ENCODE measurements around the gene LRRC42.
"Not testable (repeated sequence)": the region's sequence is repeated elsewhere in the genome, so short reads cannot be mapped to it uniquely, and the experiment has no call there.

Gene LRRC42

DNA sequence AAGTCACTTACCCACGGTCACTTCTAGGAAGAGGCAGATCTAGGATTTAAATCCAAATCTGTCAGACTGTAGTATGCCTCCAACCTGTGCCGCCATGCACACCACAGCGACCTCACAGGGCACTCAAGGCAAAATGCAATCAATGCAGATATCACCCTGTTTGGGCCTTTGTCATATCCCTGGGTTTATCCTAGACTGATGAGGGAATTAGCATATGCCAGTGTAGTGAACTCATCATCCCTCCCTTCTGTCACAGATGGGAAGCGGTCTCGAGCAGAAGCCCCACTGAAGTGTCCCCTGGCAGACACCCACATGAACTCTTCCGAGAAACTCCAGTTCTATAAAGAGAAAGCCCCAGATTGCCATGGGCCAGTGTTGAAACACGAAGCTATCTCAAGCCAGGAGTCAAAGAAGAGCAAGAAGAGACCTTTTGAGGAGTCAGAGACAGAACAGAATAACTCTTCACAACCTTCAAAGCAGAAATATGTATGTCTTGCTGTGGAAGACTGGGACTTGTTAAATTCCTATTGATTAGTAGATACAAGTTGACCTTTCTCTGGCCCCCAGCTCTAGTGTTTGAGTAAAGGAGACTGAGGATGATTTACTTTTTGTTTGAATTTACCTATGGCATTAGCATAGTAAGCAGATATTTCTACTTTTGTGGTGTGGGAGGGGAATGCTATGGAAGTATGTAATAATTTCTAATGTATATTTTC, 21.4 kb downstream of the LRRC42 start:
- no peak for DNase-seq (ENCODE audit: low read depth in 2 of 2)

DNA sequence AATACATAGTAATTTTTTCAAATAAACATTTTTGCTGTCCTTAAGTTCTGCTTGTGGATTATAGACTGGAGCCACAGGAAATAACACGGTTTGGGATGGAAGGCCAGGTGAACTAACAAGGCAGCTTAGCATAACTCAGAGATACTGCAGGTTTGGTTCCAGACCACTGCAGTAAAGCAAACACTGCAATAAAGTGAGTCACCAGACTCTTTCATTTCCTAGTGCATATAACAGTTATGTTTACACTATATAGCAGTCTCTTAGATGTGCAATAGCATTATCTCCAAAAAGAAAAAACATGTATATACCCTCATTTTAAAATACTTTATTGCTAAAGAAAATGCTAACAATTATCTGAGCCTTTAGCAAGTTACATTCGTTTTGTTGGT, 22.0 kb downstream of the LRRC42 start:
- no peak for DNase-seq (ENCODE audit: low read depth in 2 of 2)

DNA sequence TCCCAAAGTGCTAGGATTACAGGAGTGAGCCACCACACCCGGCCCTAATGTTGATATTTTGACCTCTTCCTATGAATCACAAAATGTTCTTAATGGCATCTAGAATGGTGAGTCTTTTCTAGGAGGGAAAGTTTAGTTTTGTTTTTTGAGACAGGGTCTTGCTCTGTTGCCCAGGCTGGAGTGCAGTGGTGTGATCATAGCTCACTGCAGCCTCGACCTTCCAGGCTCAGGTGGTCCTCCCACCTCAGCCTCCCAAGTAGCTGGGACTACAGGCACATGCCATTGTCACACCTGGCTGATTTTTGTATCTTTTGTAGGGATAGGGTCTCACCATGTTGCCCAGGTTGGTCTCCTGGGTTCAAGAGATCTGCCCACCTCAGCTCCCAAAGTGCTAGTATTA, 23.2 kb downstream of the LRRC42 start:
- not testable (repeated sequence) for DNase-seq (ENCODE audit: low read depth in 2 of 2)

DNA sequence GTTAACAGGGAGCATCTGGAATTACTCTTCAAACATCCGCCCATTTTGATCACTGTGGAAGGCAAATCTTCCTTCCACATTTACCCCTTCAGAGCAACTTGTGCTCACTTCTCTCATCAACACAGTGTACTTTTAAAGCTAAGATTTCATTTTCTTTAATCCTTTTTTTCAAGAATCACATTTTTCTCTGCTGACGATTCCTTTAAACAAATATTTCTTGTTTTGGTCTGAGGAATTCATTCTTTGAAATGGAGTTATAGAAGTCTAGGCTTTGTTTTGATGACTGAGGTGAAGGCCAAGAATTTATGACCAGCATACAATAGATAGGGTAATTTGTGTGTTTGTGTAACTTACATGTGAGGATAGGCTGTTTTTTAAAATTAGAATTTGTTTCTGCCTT, 25.6 kb downstream of the LRRC42 start:
- DNase-seq (ENCODE audit: low read depth in 2 of 2) = no peak

DNA sequence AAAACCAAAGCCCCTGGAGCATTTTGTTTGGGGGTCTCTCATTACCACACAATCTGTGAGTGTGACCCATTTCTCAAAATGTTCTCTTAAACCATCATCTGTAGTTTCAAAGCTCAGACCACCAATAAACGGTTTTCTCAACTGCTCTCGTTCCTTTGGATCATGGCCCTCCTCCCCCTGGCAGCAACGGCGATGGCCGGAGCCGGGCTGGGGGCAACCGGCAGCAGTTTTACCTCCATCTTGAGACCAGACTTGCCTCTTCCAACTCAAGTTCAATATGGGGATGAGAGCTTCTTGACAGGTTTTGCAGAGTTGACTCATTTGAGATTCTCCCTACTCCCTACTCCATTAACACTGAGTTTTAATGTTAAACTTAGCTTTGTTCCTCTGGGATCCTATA, 29.7 kb downstream of the LRRC42 start:
- no peak for DNase-seq (ENCODE audit: low read depth in 2 of 2)

DNA sequence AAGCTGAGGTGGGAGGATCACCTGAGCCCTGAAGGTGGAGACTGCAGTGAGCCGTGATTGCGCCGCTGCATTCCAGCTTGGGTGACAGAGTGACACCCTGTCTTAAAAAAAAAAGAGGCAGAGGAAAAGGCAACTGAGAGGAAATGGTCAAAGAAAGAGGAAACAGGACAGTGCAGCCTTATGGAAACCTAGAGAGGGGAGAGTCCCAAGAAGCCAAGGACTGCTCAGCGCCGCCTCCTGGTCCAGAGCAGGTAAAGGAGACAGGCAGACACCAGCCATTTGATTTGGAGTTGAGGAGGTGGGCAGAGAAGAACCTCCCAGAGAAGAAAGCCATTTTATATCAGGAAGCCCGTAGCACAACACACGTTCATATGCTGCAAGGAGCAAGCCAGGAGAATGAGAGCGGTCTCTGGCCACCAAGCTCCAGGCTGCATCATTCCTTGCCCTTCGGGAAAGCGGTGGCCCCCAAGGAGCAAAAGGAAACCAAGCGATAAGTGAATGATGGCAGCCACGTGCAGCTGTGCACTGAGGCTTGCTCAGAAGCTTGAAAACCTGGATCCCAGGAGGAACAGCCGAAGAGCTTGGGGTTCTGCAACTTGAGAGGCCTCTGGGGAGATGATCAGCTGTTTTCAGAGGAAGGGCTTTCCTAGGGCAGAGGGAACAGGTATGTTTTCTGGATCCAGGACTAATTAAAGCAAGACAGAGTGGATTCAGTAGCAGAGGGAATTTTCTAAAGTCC, 33.7 kb downstream of the LRRC42 start:
- no peak for DNase-seq (ENCODE audit: low read depth in 2 of 2)

DNA sequence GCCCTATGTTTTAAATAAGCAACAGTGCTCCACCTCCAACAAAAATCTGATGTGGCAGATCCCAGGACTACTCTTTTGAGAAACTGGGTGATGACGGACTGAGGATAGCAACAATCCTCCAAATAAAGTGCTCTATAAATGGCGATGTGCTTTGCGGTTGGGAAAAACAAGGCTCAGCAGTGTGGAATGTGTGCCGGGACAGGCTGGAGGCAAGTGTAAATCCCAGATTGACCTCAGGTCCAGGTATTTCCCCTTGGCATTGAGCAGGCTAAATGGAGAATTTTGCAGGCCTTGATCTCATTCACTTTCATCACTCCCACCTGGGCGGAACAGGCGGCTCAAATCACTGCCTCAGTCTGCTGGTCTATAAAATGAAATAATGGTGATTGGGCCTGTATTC, 35.1 kb downstream of the LRRC42 start:
- no peak for DNase-seq (ENCODE audit: low read depth in 2 of 2)

DNA sequence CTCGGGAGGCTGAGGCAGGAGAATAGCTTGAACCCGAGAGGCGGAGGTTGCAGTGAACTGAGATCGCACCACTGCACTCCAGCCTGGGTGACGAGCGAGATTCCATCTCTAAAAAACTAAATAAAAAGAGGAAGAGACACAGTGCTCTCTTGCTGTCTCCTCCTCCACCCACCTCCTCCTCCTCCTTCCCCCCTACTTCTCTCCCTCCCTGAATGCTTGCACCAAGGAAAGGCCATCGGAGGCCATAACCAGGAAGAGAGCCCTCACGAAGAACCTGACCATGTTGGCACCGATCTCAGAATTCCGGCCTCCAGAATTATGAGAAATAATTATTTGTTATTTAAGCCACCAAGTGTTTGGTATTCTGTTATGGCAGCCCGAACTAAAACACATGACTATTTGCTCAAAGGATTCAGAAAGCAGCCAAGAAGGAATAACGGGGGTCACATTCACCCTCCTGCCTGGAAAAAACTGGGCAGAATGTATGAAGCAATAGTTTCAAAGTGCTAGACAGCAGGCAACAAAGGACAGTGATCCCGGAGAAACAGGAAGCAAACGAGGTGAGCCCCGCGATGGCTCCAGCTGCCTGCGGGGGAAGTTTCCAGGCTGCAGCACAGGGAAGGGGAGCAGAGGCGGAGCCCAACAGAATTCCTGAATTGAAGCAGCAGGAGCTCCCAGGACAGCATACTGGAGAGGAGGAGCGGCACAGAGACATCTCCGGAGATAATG, 36.0 kb downstream of the LRRC42 start:
- DNase-seq (ENCODE audit: low read depth in 2 of 2) = no peak

DNA sequence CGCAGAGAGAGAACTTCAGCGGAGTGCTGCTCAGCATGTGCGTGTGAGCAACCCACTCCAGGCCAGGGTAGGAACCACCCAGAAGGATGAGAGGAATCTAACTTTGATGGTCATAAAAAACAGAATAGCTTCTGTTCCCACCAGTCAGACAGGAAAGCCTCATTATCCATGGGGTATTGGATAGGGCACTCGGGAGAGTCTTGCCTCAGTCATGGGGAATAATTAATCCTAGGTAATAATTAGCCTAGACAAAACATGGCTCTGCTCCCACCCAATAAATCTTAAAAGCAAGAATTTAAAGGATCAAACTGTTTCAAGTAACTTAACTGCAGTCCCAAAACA, 36.6 kb downstream of the LRRC42 start:
- DNase-seq (ENCODE audit: low read depth in 2 of 2) = no peak

DNA sequence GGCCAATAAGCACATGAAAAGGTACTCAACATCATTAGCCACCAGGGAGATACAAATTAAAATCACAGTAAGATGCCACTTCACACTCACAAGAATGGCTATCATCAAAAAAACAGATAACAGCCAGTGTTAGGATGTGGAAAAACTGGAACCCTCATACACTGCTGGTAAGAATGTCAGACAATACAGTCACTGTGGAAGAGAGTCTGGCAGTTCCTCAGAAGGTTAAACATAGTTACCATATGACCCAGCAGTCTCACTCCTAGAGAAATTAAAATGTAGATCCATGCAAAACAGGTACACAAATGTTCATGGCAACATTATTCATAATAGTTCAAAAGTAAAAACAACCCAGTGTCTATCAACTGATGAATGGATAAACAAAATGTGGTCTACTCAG, 38.6 kb downstream of the LRRC42 start:
- DNase-seq (ENCODE audit: low read depth in 2 of 2) = no peak

DNA sequence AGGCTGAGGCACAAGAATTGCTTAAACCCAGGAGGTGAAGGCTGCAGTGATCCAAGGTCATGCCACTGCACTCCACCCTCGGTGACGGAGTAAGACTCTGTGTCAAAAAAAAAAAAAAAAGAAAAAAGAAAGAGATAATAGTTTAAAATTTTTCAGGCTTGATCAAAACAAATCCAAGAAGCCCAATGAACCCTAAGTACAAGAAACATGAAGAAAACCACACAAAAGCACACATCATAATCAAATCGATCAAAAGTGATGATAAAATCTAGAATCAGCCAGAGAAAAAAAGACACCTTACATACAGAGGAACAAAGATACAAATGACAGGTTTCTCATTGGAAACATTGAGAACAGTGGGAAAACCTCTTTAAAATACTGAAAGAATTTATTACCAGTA, 40.3 kb downstream of the LRRC42 start:
- no peak for DNase-seq (ENCODE audit: low read depth in 2 of 2)

DNA sequence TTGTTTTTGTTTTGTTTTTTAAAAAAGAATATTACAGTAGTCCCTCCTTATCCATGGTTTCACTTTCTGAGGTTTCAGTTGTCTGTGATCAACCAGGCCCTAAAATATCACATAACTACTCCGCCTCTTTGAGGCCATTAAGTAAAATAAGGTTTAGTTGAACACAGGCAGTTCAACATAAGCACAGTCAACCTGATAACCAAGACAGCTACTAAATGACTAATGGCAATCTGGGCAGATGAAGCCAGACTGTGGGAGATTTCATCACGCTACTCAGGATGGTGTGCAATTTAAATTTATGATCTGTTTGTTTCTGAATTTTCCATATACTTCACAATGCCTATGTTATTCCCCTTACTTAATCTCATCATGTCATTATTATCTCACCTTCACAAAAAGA, 41.7 kb downstream of the LRRC42 start:
- DNase-seq (ENCODE audit: low read depth in 2 of 2) = no peak

DNA sequence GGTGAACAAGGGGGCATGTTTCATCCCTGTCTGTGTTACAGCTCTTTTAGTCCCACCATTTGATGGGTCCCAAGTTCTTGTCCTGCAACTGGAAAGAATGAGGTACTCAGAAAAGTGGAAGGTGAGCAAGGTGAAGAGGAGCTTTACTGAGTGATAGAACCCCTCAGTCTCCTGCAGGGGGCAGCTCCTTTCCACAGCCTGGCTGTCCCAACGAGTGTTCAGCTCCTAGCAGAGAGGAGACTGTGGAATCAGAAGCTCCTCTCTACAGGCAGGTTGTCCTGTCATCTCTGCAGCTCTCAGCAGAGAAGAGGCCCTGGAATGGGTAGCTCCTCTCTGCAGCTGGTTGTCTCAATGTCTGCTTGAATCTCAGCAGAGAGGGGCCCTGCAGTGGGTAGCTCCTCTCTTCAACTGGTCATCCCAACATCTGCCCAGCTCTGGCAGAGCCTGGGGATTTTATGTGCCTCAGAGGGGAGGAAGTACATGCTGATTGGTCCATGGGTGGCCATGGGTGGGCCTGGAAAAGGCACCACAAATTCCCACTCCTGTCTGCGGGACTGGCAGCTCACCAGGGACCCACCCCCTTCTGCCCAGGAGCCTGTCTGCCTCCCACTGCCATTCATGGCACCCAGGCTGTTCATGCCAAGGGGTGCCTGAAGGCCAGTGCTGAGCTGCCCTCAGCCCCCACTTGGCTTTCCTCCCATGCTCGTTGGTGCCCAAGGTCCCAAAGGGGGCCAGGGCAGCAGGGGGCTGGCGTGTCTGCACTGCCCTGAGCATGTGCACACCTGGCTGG, 46.1 kb downstream of the LRRC42 start:
- no peak for DNase-seq (ENCODE audit: low read depth in 2 of 2)

DNA sequence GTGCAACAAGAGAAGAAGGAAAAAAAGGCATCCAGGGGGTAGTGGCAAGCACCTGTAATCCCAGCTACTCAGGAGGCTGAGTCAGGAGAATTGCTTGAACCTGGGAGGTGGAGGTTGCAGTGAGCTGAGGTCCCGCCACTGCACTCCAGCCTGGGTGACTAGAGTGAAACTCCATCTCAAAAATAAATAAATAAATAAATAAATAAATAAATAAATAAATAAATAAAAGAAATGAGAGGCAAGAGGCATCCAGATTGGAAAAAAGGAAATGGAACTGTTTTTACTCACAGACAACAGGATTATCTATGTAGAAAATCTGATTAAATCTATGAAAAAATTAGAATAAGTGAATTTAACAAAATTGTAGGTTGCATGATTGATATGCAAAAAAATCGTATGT, 48.4 kb downstream of the LRRC42 start:
- not testable (repeated sequence) for DNase-seq (ENCODE audit: low read depth in 2 of 2)

DNA sequence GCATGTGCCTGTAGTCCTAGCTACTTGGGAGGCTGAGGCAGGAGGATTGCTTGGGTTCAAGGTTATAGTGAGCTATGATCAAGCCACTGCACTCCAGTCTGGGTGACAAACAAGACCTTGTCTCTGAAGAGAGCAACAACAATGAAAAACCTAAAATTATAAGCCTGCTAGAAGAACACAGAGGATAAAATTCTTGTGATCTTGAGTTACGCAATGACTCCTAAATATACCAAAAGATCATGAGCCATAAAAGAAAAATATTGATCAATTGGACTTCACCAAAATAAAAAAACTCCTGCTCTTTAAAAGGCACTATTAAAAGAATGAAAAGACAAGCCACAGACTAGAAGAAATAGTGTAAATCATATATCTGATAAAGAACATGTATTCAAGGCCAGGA, 49.5 kb downstream of the LRRC42 start:
- no peak for DNase-seq (ENCODE audit: low read depth in 2 of 2)

DNA sequence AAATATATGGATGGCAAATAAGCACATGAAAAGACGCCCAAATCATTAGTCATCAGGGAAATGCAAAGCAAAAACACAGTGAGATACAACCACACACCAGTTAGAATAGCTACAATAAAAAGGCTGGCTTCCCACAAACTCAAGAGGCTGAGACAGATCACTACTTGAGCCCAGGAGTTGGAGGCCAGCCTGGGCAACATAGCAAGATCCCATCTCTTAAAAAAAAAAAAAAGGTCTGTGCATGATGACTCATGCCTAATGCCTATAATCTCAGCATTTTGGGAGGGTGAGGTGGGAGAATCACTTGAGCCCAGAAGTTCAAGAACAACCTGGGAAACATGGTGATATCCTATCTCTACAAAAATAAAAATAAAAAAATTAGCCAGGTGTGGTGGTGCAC, 52.1 kb downstream of the LRRC42 start:
- no peak for DNase-seq (ENCODE audit: low read depth in 2 of 2)

DNA sequence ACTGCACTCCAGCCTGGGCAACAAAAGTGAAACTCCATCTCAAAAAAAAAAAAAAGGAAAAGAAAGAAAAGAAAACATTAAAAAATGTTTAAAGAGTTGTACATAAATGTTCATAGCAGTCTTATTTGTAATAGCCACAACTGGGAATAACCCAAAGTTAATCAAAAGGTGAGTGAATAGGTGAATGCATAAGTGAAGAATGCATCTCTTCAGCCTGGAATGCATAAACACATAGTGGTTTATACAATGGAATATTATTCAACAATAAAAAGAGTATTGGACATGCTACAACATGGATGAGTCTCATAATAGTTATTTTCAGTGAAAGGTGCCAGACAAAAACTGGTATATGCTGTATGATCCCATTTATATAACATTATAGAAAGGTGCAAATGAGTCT, 53.8 kb downstream of the LRRC42 start:
- DNase-seq (ENCODE audit: low read depth in 2 of 2) = no peak

DNA sequence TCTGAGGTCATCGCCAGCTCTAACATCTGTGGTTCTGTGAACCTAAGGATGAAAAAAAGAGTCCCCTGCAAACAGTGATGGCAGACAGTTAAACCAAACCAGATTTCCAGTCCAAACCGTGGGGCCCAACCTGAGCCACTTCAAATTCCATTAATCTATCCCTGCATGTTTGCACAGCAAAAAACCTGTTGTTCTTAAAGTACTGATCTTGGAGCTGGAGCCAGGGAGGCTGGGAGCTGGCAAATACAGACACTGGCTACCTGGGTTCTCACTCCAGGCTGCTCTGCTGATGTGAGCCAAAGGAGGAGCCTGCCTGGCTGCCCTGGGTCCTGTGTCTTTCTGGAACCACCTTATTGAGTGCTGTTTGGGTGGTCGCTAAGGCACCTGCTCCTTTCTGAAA, 55.4 kb downstream of the LRRC42 start:
- DNase-seq (ENCODE audit: low read depth in 2 of 2) = no peak

DNA sequence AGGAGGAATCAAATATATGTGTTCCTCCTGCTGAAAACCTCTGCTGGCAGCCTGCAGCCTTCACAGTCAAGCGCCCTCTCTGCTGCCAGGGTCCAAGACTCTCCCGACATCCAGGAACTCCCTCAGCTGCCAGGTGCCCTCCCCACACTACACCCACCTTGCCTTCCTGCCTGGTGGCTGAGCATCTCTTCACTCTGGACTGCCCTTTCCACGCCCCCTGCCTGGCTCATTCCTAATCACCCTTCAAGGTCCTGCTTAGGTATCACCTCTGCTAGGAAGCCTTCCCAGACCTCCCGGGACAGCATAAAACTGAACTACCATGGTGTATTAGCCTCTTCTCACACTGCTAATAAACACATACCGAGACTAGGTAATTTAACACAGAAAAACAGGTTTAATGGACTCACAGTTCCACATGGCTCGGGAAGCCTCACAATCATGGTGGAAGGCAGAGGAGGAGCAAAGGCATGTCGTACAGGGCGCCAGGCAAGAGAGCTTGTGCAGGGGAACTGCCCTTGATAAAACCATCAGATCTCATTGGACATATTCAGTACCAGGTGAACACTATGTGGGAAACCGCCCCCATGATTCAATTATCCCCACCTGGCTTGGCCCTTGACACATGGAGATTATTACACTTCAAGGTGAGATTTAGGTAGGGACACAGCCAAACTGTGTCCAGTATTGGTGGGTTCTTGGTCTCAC, 56.5 kb downstream of the LRRC42 start:
- DNase-seq (ENCODE audit: low read depth in 2 of 2) = no peak

DNA sequence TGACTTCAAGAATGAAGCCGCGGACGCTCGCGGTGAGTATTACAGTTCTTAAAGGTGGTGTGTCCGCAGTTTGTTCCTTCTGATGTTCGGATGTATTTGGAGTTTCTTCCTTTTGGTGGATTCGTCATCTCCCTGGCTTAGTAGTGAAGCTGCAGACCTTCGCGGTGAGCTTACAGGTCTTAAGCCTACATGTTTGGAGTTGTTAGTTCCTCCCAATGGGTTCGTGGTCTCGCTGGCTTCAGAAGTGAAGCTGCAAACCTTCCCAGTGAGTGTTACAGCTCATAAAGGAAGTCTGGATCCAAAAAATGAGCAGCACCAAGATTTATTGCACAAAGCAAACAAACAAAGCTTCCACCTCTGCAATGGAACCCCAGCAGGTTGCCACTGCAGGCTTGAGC, 57.1 kb downstream of the LRRC42 start:
- no peak for DNase-seq (ENCODE audit: low read depth in 2 of 2)

DNA sequence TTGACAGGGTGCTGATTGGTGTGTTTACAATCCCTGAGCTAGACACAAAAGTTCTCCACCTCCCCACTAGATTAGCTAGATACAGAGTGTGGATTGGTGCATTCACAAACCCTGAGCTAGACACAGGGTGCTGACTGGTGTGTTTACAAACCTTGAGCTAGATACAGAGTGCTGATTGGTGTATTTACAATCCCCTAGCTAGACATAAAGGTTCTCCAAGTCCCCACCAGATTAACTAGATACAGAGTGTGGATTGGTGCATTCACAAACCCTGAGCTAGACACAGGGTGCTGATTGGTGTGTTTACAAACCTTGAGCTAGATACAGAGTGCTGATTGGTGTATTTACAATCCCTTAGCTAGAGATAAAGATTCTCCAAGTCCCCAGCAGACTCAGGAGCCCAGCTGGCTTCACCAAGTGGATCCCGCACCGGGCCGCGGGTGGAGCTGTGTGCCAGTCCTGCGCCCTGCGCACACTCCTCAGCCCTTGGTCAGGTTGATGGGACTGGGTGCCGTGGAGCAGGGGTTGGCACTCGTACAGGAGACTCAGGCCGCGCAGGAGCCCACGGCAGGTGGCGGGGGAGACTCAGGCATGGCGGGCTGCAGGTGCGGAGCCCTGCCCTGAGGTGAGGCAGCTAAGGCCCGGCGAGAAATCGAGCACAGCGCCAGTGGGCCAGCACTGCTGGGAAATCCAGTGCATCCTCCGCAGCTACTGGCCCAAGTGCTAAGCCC, 57.8 kb downstream of the LRRC42 start:
- DNase-seq (ENCODE audit: low read depth in 2 of 2) = not testable (repeated sequence)
